ENCODE results near the gene ASB11. TPM values are rescaled to one million over a fixed set of nuclear protein-coding genes. Genes with fewer than 3 reads are reported as not detected.

The ASB11 gene
- total and polyA plus RNA-seq, 4 experiments from 2014 or later, result not detected

DNA sequence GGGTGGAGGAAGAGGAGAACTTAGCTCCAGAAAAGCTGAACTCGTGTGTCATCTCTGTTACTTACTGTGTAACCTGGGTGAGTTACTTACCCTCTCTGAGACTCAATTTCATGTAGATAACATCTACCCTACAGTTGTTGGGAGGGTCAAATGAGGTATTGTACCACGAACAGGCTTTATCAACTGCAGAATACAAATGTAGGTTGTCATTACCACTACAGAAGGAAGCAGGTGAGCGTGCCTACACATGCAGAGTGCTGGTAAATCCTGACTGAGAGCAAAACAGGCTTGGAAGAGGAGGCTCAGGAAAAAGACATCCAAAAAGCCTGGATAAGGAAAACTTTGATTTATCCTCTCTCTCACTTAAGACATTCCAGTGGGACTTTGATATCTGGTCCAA lies 12.7 kb upstream of the ASB11 start:
- H3K4me3 Mint-ChIP-seq, result no peak overlapping the region
- ChIA-PET CTCF (ENCODE audit: partially characterized antibody) (no interaction called here), POLR2A (ENCODE audit: partially characterized antibody) (no interaction called here)
- peaks cover 0 to 6% (median 2%) of the 10 kb centered on the region in 4 donors for H3K4me1 Mint-ChIP-seq
- H3K27ac Mint-ChIP-seq, result peak overlapping the region in 1 of 7 donors; percentile 28
- Histone ChIP-seq H3K27me3 (ENCODE audit: insufficient read depth, low read length) (no peaks in the 10 kb centered on the region), H3K9me3 (ENCODE audit: control insufficient read depth in 1 of 2, low read length in 2 of 2) (no peaks in the 10 kb centered on the region), H3K27ac (ENCODE audit: low read depth, low read length) (no peak overlapping the region), H3K4me1 (ENCODE audit: insufficient read depth, low read length) (no peaks in the 10 kb centered on the region), H3K36me3 (ENCODE audit: insufficient read depth, low read length) (peaks cover 8% of the 10 kb centered on the region), H3K4me3 (ENCODE audit: low read length in 2 of 2) (no peak overlapping the region)
- no peak for DNase-seq
- intact Hi-C loops (cut with micrococcal nuclease), result no loop called here
- no peaks in the 10 kb centered on the region for H3K27me3 Mint-ChIP-seq
- H3K36me3 Mint-ChIP-seq, result peaks cover 5 to 49% of the 10 kb centered on the region in 2 donors
- H3K9me3 Mint-ChIP-seq, result no peaks in the 10 kb centered on the region

DNA sequence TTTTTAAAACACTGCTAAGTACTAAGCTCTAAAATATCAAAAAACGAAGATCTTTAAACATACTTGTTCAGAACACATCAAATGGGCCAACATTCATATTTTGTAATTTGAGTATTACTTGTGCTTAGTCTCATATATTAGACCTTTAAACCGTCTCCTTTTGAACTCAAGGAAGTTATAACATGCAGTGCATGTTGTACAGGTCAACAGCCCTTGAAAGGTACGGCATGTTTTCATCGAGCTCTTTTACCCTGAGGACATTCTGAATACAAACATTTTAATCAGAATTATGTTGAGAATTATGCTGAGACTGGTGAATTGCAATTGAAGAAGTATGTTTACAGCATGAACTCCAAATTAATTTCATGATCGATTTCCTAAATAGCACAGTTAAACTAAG lies 7.0 kb upstream of the ASB11 start:
- Mint-ChIP-seq H3K4me3 (no peak overlapping the region), H3K36me3 (peaks cover 16 to 47% of the 10 kb centered on the region in 2 donors), H3K4me1 (peaks cover 0 to under 1% (median 0%) of the 10 kb centered on the region in 4 donors), H3K27me3 (no peaks in the 10 kb centered on the region), H3K27ac (no peak overlapping the region), H3K9me3 (no peaks in the 10 kb centered on the region)
- DNase-seq, result no peak
- intact Hi-C loops (cut with micrococcal nuclease), result no loop called here
- Histone ChIP-seq H3K4me3 (ENCODE audit: low read length in 2 of 2) (no peak overlapping the region), H3K4me1 (ENCODE audit: insufficient read depth, low read length) (no peaks in the 10 kb centered on the region), H3K9me3 (ENCODE audit: control insufficient read depth in 1 of 2, low read length in 2 of 2) (no peaks in the 10 kb centered on the region), H3K27me3 (ENCODE audit: insufficient read depth, low read length) (no peaks in the 10 kb centered on the region), H3K27ac (ENCODE audit: low read depth, low read length) (no peak overlapping the region), H3K36me3 (ENCODE audit: insufficient read depth, low read length) (peaks cover 4% of the 10 kb centered on the region)
- ChIA-PET POLR2A (ENCODE audit: partially characterized antibody) (no interaction called here), CTCF (ENCODE audit: partially characterized antibody) (no interaction called here)

GRCh38 chrX:15322072-15322471 lies 6.6 kb upstream of the ASB11 start:
- H3K27me3 ChIP-seq (ENCODE audit: insufficient read depth, low read length), result no peaks in the 10 kb centered on the region
- H3K27ac ChIP-seq (ENCODE audit: low read depth, low read length), result no peak overlapping the region
- POLR2A ChIA-PET (ENCODE audit: partially characterized antibody), result no interaction called here
- no peak for DNase-seq
- no peak overlapping the region for H3K4me3 ChIP-seq (ENCODE audit: low read length in 2 of 2)
- no peak overlapping the region for H3K27ac Mint-ChIP-seq
- H3K4me3 Mint-ChIP-seq, result no peak overlapping the region
- peaks cover 16 to 46% of the 10 kb centered on the region in 2 donors for H3K36me3 Mint-ChIP-seq
- CTCF ChIA-PET (ENCODE audit: partially characterized antibody), result no interaction called here
- H3K9me3 Mint-ChIP-seq, result no peaks in the 10 kb centered on the region
- H3K4me1 ChIP-seq (ENCODE audit: insufficient read depth, low read length), result no peaks in the 10 kb centered on the region
- H3K36me3 ChIP-seq (ENCODE audit: insufficient read depth, low read length), result peaks cover 4% of the 10 kb centered on the region
- intact Hi-C loops (cut with micrococcal nuclease), result no loop called here
- H3K27me3 Mint-ChIP-seq, result no peaks in the 10 kb centered on the region
- H3K9me3 ChIP-seq (ENCODE audit: control insufficient read depth in 1 of 2, low read length in 2 of 2), result no peaks in the 10 kb centered on the region
- H3K4me1 Mint-ChIP-seq, result no peaks in the 10 kb centered on the region

GRCh38 chrX:15321447-15321846 lies 6.0 kb upstream of the ASB11 start:
- no peaks in the 10 kb centered on the region for H3K4me1 ChIP-seq (ENCODE audit: insufficient read depth, low read length)
- H3K27me3 ChIP-seq (ENCODE audit: insufficient read depth, low read length), result no peaks in the 10 kb centered on the region
- Mint-ChIP-seq H3K4me1 (no peaks in the 10 kb centered on the region), H3K27ac (peak overlapping the region in 1 of 7 donors; percentile 48), H3K27me3 (no peaks in the 10 kb centered on the region), H3K36me3 (peaks cover 16 to 46% of the 10 kb centered on the region in 2 donors), H3K4me3 (no peak overlapping the region), H3K9me3 (no peaks in the 10 kb centered on the region)
- POLR2A ChIA-PET (ENCODE audit: partially characterized antibody), result no interaction called here
- no peak for DNase-seq
- H3K4me3 ChIP-seq (ENCODE audit: low read length in 2 of 2), result no peak overlapping the region
- H3K27ac ChIP-seq (ENCODE audit: low read depth, low read length), result no peak overlapping the region
- H3K9me3 ChIP-seq (ENCODE audit: control insufficient read depth in 1 of 2, low read length in 2 of 2), result no peaks in the 10 kb centered on the region
- peaks cover 4% of the 10 kb centered on the region for H3K36me3 ChIP-seq (ENCODE audit: insufficient read depth, low read length)
- intact Hi-C loops (cut with micrococcal nuclease), result no loop called here
- CTCF ChIA-PET (ENCODE audit: partially characterized antibody), result no interaction called here

- H3K27me3 ChIP-seq (ENCODE audit: insufficient read depth, low read length), result no peaks in the 10 kb centered on the region
- Mint-ChIP-seq H3K27me3 (no peaks in the 10 kb centered on the region), H3K36me3 (peaks cover 16 to 46% of the 10 kb centered on the region in 2 donors), H3K27ac (no peak overlapping the region), H3K4me1 (no peaks in the 10 kb centered on the region), H3K9me3 (no peaks in the 10 kb centered on the region), H3K4me3 (no peak overlapping the region)
- no peak overlapping the region for H3K4me3 ChIP-seq (ENCODE audit: low read length in 2 of 2)
- H3K27ac ChIP-seq (ENCODE audit: low read depth, low read length), result no peak overlapping the region
- H3K36me3 ChIP-seq (ENCODE audit: insufficient read depth, low read length), result peaks cover 4% of the 10 kb centered on the region
- ChIA-PET CTCF (ENCODE audit: partially characterized antibody) (no interaction called here), POLR2A (ENCODE audit: partially characterized antibody) (no interaction called here)
- no peaks in the 10 kb centered on the region for H3K4me1 ChIP-seq (ENCODE audit: insufficient read depth, low read length)
- DNase-seq, result no peak
- intact Hi-C loops (cut with micrococcal nuclease), result no loop called here
- no peaks in the 10 kb centered on the region for H3K9me3 ChIP-seq (ENCODE audit: control insufficient read depth in 1 of 2, low read length in 2 of 2)
Observed at GRCh38 chrX:15320297-15320696, 4.9 kb upstream of the ASB11 start.

GRCh38 chrX:15319075-15319474 lies 3.6 kb upstream of the ASB11 start:
- H3K9me3 ChIP-seq (ENCODE audit: control insufficient read depth in 1 of 2, low read length in 2 of 2), result no peaks in the 10 kb centered on the region
- H3K27ac ChIP-seq (ENCODE audit: low read depth, low read length), result no peak overlapping the region
- Mint-ChIP-seq H3K27ac (no peak overlapping the region), H3K27me3 (no peaks in the 10 kb centered on the region), H3K4me3 (no peak overlapping the region), H3K9me3 (no peaks in the 10 kb centered on the region), H3K4me1 (no peaks in the 10 kb centered on the region), H3K36me3 (peaks cover 16 to 37% of the 10 kb centered on the region in 2 donors)
- ChIA-PET POLR2A (ENCODE audit: partially characterized antibody) (no interaction called here), CTCF (ENCODE audit: partially characterized antibody) (no interaction called here)
- H3K4me1 ChIP-seq (ENCODE audit: insufficient read depth, low read length), result no peaks in the 10 kb centered on the region
- intact Hi-C loops (cut with micrococcal nuclease), result no loop called here
- no peak overlapping the region for H3K4me3 ChIP-seq (ENCODE audit: low read length in 2 of 2)
- peaks cover 4% of the 10 kb centered on the region for H3K36me3 ChIP-seq (ENCODE audit: insufficient read depth, low read length)
- DNase-seq, result no peak
- no peaks in the 10 kb centered on the region for H3K27me3 ChIP-seq (ENCODE audit: insufficient read depth, low read length)

DNA sequence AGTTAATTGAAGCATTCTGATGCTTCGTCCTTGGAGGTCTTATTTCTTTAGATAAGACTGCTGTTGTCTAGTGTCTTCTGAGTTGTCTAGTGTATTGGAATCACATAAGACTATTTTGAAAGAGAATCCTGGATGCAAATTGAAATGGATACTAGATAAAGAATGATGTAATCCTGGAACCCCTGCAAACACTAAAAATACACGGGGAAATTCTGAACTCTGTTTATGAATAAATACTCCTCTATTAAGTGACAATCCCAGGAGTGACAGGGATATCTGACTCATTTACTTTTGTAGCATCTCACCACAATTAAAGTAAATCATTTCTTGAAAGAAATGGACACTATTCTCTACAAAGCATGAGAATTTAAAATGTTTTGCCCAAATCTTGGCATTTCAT lies 968 bp downstream of the ASB11 start:
- peak overlapping the region in 1 of 7 donors; percentile 77 for H3K27ac Mint-ChIP-seq
- peaks cover 6% of the 10 kb centered on the region in 2 donors for H3K36me3 Mint-ChIP-seq
- Histone ChIP-seq H3K27me3 (ENCODE audit: insufficient read depth, low read length) (no peaks in the 10 kb centered on the region), H3K36me3 (ENCODE audit: insufficient read depth, low read length) (no peaks in the 10 kb centered on the region), H3K9me3 (ENCODE audit: control insufficient read depth in 1 of 2, low read length in 2 of 2) (no peaks in the 10 kb centered on the region), H3K4me3 (ENCODE audit: low read length in 2 of 2) (no peak overlapping the region), H3K4me1 (ENCODE audit: insufficient read depth, low read length) (no peaks in the 10 kb centered on the region), H3K27ac (ENCODE audit: low read depth, low read length) (no peak overlapping the region)
- no peaks in the 10 kb centered on the region for H3K9me3 Mint-ChIP-seq
- no peaks in the 10 kb centered on the region for H3K4me1 Mint-ChIP-seq
- no peak for DNase-seq
- H3K4me3 Mint-ChIP-seq, result no peak overlapping the region
- CTCF ChIA-PET (ENCODE audit: partially characterized antibody), result no interaction called here
- intact Hi-C loops (cut with micrococcal nuclease), result no loop called here
- POLR2A ChIA-PET (ENCODE audit: partially characterized antibody), result no interaction called here
- H3K27me3 Mint-ChIP-seq, result no peaks in the 10 kb centered on the region

GRCh38 chrX:15311119-15311518 lies 4.3 kb downstream of the ASB11 start:
- no peaks in the 10 kb centered on the region for H3K27me3 Mint-ChIP-seq
- no peak overlapping the region for H3K4me3 ChIP-seq (ENCODE audit: low read length in 2 of 2)
- H3K27me3 ChIP-seq (ENCODE audit: insufficient read depth, low read length), result no peaks in the 10 kb centered on the region
- intact Hi-C loops (cut with micrococcal nuclease), result no loop called here
- no peak overlapping the region for H3K27ac ChIP-seq (ENCODE audit: low read depth, low read length)
- DNase-seq, result no peak
- H3K9me3 Mint-ChIP-seq, result peaks cover 0 to 4% (median 0%) of the 10 kb centered on the region in 8 donors
- H3K27ac Mint-ChIP-seq, result no peak overlapping the region
- H3K9me3 ChIP-seq (ENCODE audit: control insufficient read depth in 1 of 2, low read length in 2 of 2), result no peaks in the 10 kb centered on the region
- no peaks in the 10 kb centered on the region for H3K4me1 Mint-ChIP-seq
- H3K4me1 ChIP-seq (ENCODE audit: insufficient read depth, low read length), result no peaks in the 10 kb centered on the region
- no peaks in the 10 kb centered on the region for H3K36me3 ChIP-seq (ENCODE audit: insufficient read depth, low read length)
- ChIA-PET CTCF (ENCODE audit: partially characterized antibody) (no interaction called here), POLR2A (ENCODE audit: partially characterized antibody) (no interaction called here)
- no peak overlapping the region for H3K4me3 Mint-ChIP-seq
- H3K36me3 Mint-ChIP-seq, result no peaks in the 10 kb centered on the region

Measured in CD4-positive, alpha-beta memory T cell (primary cell).